RWPE1 (cell line): ENCODE results near the gene UBE3B.

Experiments used
- CTCF ChIA-PET: fragments of 350-600 bp; sonication (Branson Sonifier 250); formaldehyde crosslinking; extraction: SDS; loops from one replicate; lab custom pipeline; 2021; lab: Yijun Ruan, JAX
- POLR2A ChIA-PET: fragments of 400-600 bp; formaldehyde crosslinking; extraction: SDS; loops from one replicate; lab custom pipeline; 2020; ENCODE audit warnings: antibody characterized with exemption; ENCODE audit not compliant: low non-redundant PET; lab: Yijun Ruan, JAX
- DNase-seq: peaks from one replicate; pipeline ENCODE4 v3.0.0; 2012; ENCODE audit warnings: low spot score
- H3K27ac ChIP-seq: fragments of 450-650 bp; 2 replicates; pipeline ENCODE4 v1.5.1; 2017
- CTCF ChIP-seq: fragments of 450-650 bp; conservative IDR thresholded peaks from 2 replicates; pipeline ENCODE4 v1.5.1; 2017; ENCODE audit warnings: low read depth, mild to moderate bottlenecking

Gene UBE3B

GRCh38 chr12:109579639-109580038 is 102.2 kb downstream of the UBE3B start:
- no peak for DNase-seq
- peak overlapping the region; percentile 92 for H3K27ac ChIP-seq
- POLR2A ChIA-PET, result no interaction called here
- CTCF ChIA-PET, result no interaction called here
- no peak for TF ChIP-seq CTCF

GRCh38 chr12:109580272-109580671 is 102.8 kb downstream of the UBE3B start:
- no peak for TF ChIP-seq CTCF
- H3K27ac ChIP-seq, result peak overlapping the region; percentile 92
- CTCF ChIA-PET, result no interaction called here
- DNase-seq, result no peak
- POLR2A ChIA-PET, result no interaction called here

GRCh38 chr12:109580684-109581333 is 103.4 kb downstream of the UBE3B start:
- H3K27ac ChIP-seq, result peak overlapping the region; percentile 92
- ChIA-PET POLR2A (no interaction called here), CTCF (interaction anchor here (1.6 kb wide), 1 partner anchor 17 kb away, joined by 8 read pairs; no protein-coding TSS in a partner anchor)
- TF ChIP-seq CTCF, result no peak
- DNase-seq, result no peak

GRCh38 chr12:109581334-109581691 is 103.9 kb downstream of the UBE3B start:
- peak overlapping the region; percentile 92 for H3K27ac ChIP-seq
- DNase-seq, result no peak
- CTCF ChIA-PET, result interaction anchor here (1.6 kb wide), 1 partner anchor 16 kb away, joined by 8 read pairs; no protein-coding TSS in a partner anchor
- no peak for TF ChIP-seq CTCF
- POLR2A ChIA-PET, result no interaction called here

GRCh38 chr12:109581856-109582255 is 104.4 kb downstream of the UBE3B start:
- POLR2A ChIA-PET, result interaction anchor here (1.0 kb wide), 1 partner anchor 8 kb away, joined by 3 read pairs; the partner anchor contains the start of genes MMAB and MVK
- H3K27ac ChIP-seq, result peak overlapping the region; percentile 92
- TF ChIP-seq CTCF, result no peak
- peak; percentile 97 for DNase-seq
- CTCF ChIA-PET, result interaction anchor here (1.1 to 1.6 kb wide), 3 partner anchors 8 to 16 kb away, joined by 3 to 8 read pairs (median 3); partner anchors contain the start of genes MMAB and MVK

GRCh38 chr12:109582636-109583035 is 105.2 kb downstream of the UBE3B start:
- peak overlapping the region; percentile 92 for H3K27ac ChIP-seq
- ChIA-PET CTCF (interaction anchor here (1.1 to 1.6 kb wide), 3 partner anchors 9 to 15 kb away, joined by 3 to 8 read pairs (median 3); partner anchors contain the start of genes MMAB and MVK), POLR2A (interaction anchor here (1.0 kb wide), 1 partner anchor 9 kb away, joined by 3 read pairs; the partner anchor contains the start of genes MMAB and MVK)
- no peak for TF ChIP-seq CTCF
- no peak for DNase-seq
